K562 treated with DMSO at 1 percent for 48 hours (cell line): ENCODE results near the gene FAM25A. TPM values are rescaled to one million over a fixed set of nuclear protein-coding genes. Genes with fewer than 3 reads are reported as not detected.

ENCODE experiments used
- total RNA-seq: library from RNA; unstranded; fragments of 300-600 nt; gene quantifications from 2 replicates; pipeline ENCODE4 v1.2.3, GENCODE V29; 2022; ENCODE audit warnings: low replicate concordance; ENCODE audit errors: extremely low read depth

Gene FAM25A
- not detected in 2 replicates for total RNA-seq

DNA sequence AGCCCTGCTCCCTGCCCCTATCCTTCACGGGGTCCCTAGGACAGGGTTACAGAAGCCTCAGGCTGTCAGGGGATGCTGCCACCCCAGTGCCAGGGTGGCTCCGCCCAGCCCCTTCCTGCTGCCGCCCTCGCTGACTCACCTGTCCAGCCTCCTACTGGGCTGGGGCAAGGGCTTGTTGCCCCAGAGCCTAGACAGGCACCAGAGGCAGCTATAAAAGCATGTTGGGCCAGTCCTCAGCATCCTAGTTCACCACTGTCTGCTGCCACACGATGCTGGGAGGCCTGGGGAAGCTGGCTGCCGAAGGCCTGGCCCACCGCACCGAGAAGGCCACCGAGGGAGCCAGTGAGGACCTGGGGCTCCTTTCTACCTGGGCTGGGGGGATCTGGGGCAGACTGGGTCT is at the start of gene FAM25A:
FAM25A (plus strand) TSS at position 239 of the 400 bp plus-strand sequence; CDS start at position 270, 31 bp downstream.

Other genes starting within 250 kb of the FAM25A start
- gene MMRN2, start 62.7 kb upstream of the FAM25A start, total RNA-seq = not detected in 2 replicates
- not detected in 2 replicates for gene SNCG, start 61.7 kb upstream of the FAM25A start, total RNA-seq
- gene ADIRF, start 51.8 kb upstream of the FAM25A start, total RNA-seq = not detected in 2 replicates
- 123 TPM in 1 of 2 replicates, not detected in the other for gene GLUD1, start 74.5 kb downstream of the FAM25A start, total RNA-seq
- gene SHLD2, start 74.9 kb downstream of the FAM25A start, total RNA-seq = not detected in 2 replicates
- gene NUTM2A, start 205.2 kb downstream of the FAM25A start, total RNA-seq = not detected in 2 replicates